IPS-18a (cell line): ENCODE data around the gene PPP1R13B.

Experiments
- H3K27ac ChIP-seq: one replicate; pipeline ENCODE4 v1.5.1; 2013; ENCODE audit warnings: low read length
- H3K27me3 ChIP-seq: one replicate; pipeline ENCODE4 v1.6.1; 2013; ENCODE audit warnings: mild to moderate bottlenecking, low read length; ENCODE audit not compliant: control insufficient read depth, insufficient read depth
- H3K36me3 ChIP-seq: one replicate; pipeline ENCODE4 v1.6.1; 2013; ENCODE audit warnings: low read depth, low read length; ENCODE audit not compliant: control insufficient read depth
- H3K4me1 ChIP-seq: one replicate; pipeline ENCODE4 v1.6.1; 2013; ENCODE audit warnings: low read depth, low read length; ENCODE audit not compliant: control insufficient read depth
- H3K4me3 ChIP-seq: one replicate; pipeline ENCODE4 v1.5.1; 2013; ENCODE audit warnings: low read length
- H3K9ac ChIP-seq: one replicate; pipeline ENCODE4 v1.6.1; 2013; ENCODE audit warnings: mild to moderate bottlenecking, low read length, moderate library complexity
- H3K9me3 ChIP-seq: one replicate; pipeline ENCODE4 v1.6.1; 2013; ENCODE audit warnings: low read depth, low read length; ENCODE audit not compliant: control insufficient read depth

Gene PPP1R13B

GRCh38 chr14:103699901-103700752, 147.2 kb downstream of the PPP1R13B start:
- Histone ChIP-seq H3K27ac (no peak overlapping the region), H3K4me1 (no peaks in the 10 kb centered on the region), H3K9me3 (no peaks in the 10 kb centered on the region), H3K4me3 (no peak overlapping the region), H3K27me3 (no peaks in the 10 kb centered on the region), H3K9ac (no peak overlapping the region), H3K36me3 (peaks cover 31% of the 10 kb centered on the region)

GRCh38 chr14:103699261-103699661, 148.1 kb downstream of the PPP1R13B start:
- Histone ChIP-seq H3K9ac (no peak overlapping the region), H3K4me1 (no peaks in the 10 kb centered on the region), H3K36me3 (peaks cover 27% of the 10 kb centered on the region), H3K9me3 (no peaks in the 10 kb centered on the region), H3K4me3 (no peak overlapping the region), H3K27me3 (no peaks in the 10 kb centered on the region), H3K27ac (no peak overlapping the region)

GRCh38 chr14:103698380-103699260, 148.8 kb downstream of the PPP1R13B start:
- H3K36me3 ChIP-seq, result peaks cover 27% of the 10 kb centered on the region
- no peak overlapping the region for H3K27ac ChIP-seq
- no peaks in the 10 kb centered on the region for H3K4me1 ChIP-seq
- no peak overlapping the region for H3K9ac ChIP-seq
- no peaks in the 10 kb centered on the region for H3K27me3 ChIP-seq
- H3K9me3 ChIP-seq, result no peaks in the 10 kb centered on the region
- H3K4me3 ChIP-seq, result no peak overlapping the region

GRCh38 chr14:103697603-103698379, 149.6 kb downstream of the PPP1R13B start:
- Histone ChIP-seq H3K27me3 (no peaks in the 10 kb centered on the region), H3K4me3 (no peak overlapping the region), H3K4me1 (no peaks in the 10 kb centered on the region), H3K27ac (no peak overlapping the region), H3K36me3 (peaks cover 32% of the 10 kb centered on the region), H3K9me3 (no peaks in the 10 kb centered on the region), H3K9ac (no peak overlapping the region)

- Histone ChIP-seq H3K27ac (no peak overlapping the region), H3K9ac (no peak overlapping the region), H3K4me3 (no peak overlapping the region), H3K4me1 (no peaks in the 10 kb centered on the region), H3K36me3 (peaks cover 31% of the 10 kb centered on the region), H3K9me3 (no peaks in the 10 kb centered on the region), H3K27me3 (no peaks in the 10 kb centered on the region)
Observed at GRCh38 chr14:103697206-103697602, 150.2 kb downstream of the PPP1R13B start.

- Histone ChIP-seq H3K9ac (no peak overlapping the region), H3K36me3 (peaks cover 28% of the 10 kb centered on the region), H3K27me3 (no peaks in the 10 kb centered on the region), H3K4me1 (no peaks in the 10 kb centered on the region), H3K4me3 (no peak overlapping the region), H3K27ac (no peak overlapping the region), H3K9me3 (no peaks in the 10 kb centered on the region)
Observed at GRCh38 chr14:103696466-103697071, 150.8 kb downstream of the PPP1R13B start.

- H3K9ac ChIP-seq, result no peak overlapping the region
- no peak overlapping the region for H3K4me3 ChIP-seq
- H3K27me3 ChIP-seq, result no peaks in the 10 kb centered on the region
- H3K9me3 ChIP-seq, result no peaks in the 10 kb centered on the region
- peaks cover 28% of the 10 kb centered on the region for H3K36me3 ChIP-seq
- H3K27ac ChIP-seq, result no peak overlapping the region
- H3K4me1 ChIP-seq, result no peaks in the 10 kb centered on the region
Observed at GRCh38 chr14:103696070-103696402, 151.3 kb downstream of the PPP1R13B start.

- Histone ChIP-seq H3K27ac (no peak overlapping the region), H3K27me3 (no peaks in the 10 kb centered on the region), H3K9ac (no peak overlapping the region), H3K9me3 (no peaks in the 10 kb centered on the region), H3K4me1 (no peaks in the 10 kb centered on the region), H3K36me3 (peaks cover 28% of the 10 kb centered on the region), H3K4me3 (no peak overlapping the region)
Observed at GRCh38 chr14:103695296-103696069, 151.9 kb downstream of the PPP1R13B start.

GRCh38 chr14:103694572-103695026, 152.8 kb downstream of the PPP1R13B start:
- H3K36me3 ChIP-seq, result peaks cover 25% of the 10 kb centered on the region
- no peak overlapping the region for H3K27ac ChIP-seq
- no peaks in the 10 kb centered on the region for H3K9me3 ChIP-seq
- no peak overlapping the region for H3K9ac ChIP-seq
- no peaks in the 10 kb centered on the region for H3K4me1 ChIP-seq
- H3K4me3 ChIP-seq, result no peak overlapping the region
- H3K27me3 ChIP-seq, result no peaks in the 10 kb centered on the region

GRCh38 chr14:103693515-103693914, 153.9 kb downstream of the PPP1R13B start:
- Histone ChIP-seq H3K27me3 (no peaks in the 10 kb centered on the region), H3K27ac (no peak overlapping the region), H3K9ac (no peak overlapping the region), H3K9me3 (no peaks in the 10 kb centered on the region), H3K36me3 (peaks cover 30% of the 10 kb centered on the region), H3K4me3 (no peak overlapping the region), H3K4me1 (no peaks in the 10 kb centered on the region)
